Sigmoid colon (tissue), 4 donors: ENCODE results near the gene CD300LD.

Experiments used
- EP300 ChIP-seq, 4 donors: sonication (generic); formaldehyde crosslinking; IDR thresholded peaks; one replicate each; pipeline ENCODE4 v1.6.1; 2017; ENCODE audit warnings: antibody characterized with exemption in 4 of 4
- POLR2A ChIP-seq, 2 donors: fragments of 450-650 bp; IDR thresholded peaks; one replicate each; pipeline ENCODE4 v1.6.1; 2016; ENCODE audit warnings: antibody characterized with exemption in 2 of 2, mild to moderate bottlenecking in 2 of 2, moderate library complexity in 2 of 2
- POLR2AphosphoS5 ChIP-seq, 4 donors: sonication (generic); formaldehyde crosslinking; IDR thresholded peaks; one replicate each; pipeline ENCODE4 v1.6.1; 2017; ENCODE audit warnings: antibody characterized with exemption in 4 of 4
- TF ChIP-seq, protein P1 (sequence below), 4 experiments: fragments of 450-650 bp in 3 of 4; fragments of 200-600 bp in 1 of 4; IDR thresholded peaks; one replicate each; pipeline ENCODE4 v1.5.1; 2016 to 2019; ENCODE audit warnings: antibody characterized with exemption in 4 of 4, mild to moderate bottlenecking in 3 of 4, moderate library complexity in 2 of 4

DNA sequence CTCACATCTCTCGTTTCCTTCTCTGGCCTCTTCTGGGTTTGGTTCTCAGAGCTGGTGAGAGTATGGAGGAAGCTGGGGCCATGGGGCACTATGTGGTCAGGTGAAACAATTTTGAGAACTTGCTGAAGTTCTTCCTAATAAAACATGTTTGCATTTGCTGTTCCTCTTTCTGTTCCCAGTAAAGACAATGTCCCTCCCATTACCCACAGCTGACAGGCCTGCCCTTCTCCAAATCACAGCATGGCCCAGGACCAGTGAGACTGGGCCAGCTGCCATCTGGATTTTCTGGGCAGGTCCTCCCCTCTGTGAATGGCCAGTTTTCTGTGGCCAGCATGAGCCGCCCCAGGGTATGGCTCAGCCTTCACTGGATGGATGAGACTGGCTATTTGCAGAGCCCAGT, 24.7 kb downstream of the CD300LD start, which contains the start of gene CD300H:
- no peak for TF ChIP-seq EP300 (IDR thresholded peaks at IDR 0.05)
- TF ChIP-seq, protein P1, sequence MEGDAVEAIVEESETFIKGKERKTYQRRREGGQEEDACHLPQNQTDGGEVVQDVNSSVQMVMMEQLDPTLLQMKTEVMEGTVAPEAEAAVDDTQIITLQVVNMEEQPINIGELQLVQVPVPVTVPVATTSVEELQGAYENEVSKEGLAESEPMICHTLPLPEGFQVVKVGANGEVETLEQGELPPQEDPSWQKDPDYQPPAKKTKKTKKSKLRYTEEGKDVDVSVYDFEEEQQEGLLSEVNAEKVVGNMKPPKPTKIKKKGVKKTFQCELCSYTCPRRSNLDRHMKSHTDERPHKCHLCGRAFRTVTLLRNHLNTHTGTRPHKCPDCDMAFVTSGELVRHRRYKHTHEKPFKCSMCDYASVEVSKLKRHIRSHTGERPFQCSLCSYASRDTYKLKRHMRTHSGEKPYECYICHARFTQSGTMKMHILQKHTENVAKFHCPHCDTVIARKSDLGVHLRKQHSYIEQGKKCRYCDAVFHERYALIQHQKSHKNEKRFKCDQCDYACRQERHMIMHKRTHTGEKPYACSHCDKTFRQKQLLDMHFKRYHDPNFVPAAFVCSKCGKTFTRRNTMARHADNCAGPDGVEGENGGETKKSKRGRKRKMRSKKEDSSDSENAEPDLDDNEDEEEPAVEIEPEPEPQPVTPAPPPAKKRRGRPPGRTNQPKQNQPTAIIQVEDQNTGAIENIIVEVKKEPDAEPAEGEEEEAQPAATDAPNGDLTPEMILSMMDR (IDR thresholded peaks at IDR 0.05): no peak
- no peak for TF ChIP-seq POLR2AphosphoS5 (IDR thresholded peaks at IDR 0.05)
- no peak for TF ChIP-seq POLR2A (IDR thresholded peaks at IDR 0.05)
